A673 (cell line): Measurements from ENCODE around the gene TSHB.

Experiments
- EZH2 ChIP-seq: fragments of 200-600 bp; sonication (generic); IDR thresholded peaks from 2 replicates; pipeline ENCODE4 v1.6.1; 2017; ENCODE audit warnings: borderline replicate concordance, low read depth, mild to moderate bottlenecking, mixed read lengths, antibody characterized with exemption, low read length; ENCODE audit not compliant: poor library complexity, severe bottlenecking
- TF ChIP-seq, protein P1 (sequence below): fragments of 300-800, 200-600 bp; sonication (generic); conservative IDR thresholded peaks from 2 replicates; pipeline ENCODE4 v1.5.1; 2017; ENCODE audit warnings: low read depth, mild to moderate bottlenecking, antibody characterized with exemption, low read length, moderate library complexity, mixed read lengths

- TF ChIP-seq, protein P1, sequence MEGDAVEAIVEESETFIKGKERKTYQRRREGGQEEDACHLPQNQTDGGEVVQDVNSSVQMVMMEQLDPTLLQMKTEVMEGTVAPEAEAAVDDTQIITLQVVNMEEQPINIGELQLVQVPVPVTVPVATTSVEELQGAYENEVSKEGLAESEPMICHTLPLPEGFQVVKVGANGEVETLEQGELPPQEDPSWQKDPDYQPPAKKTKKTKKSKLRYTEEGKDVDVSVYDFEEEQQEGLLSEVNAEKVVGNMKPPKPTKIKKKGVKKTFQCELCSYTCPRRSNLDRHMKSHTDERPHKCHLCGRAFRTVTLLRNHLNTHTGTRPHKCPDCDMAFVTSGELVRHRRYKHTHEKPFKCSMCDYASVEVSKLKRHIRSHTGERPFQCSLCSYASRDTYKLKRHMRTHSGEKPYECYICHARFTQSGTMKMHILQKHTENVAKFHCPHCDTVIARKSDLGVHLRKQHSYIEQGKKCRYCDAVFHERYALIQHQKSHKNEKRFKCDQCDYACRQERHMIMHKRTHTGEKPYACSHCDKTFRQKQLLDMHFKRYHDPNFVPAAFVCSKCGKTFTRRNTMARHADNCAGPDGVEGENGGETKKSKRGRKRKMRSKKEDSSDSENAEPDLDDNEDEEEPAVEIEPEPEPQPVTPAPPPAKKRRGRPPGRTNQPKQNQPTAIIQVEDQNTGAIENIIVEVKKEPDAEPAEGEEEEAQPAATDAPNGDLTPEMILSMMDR = no peak
- TF ChIP-seq EZH2 = no peak
Observed at GRCh38 chr1:115056395-115056798, 26.8 kb downstream of the TSHB start.
